GM19043 (cell line): ENCODE measurements around the gene CPLX4.
"Not testable (repeated sequence)": the region's sequence is repeated elsewhere in the genome, so short reads cannot be mapped to it uniquely, and the experiment has no call there.

Source experiments
- ATAC-seq: cut with Tn5 transposase; IDR thresholded peaks from one replicate; pipeline ENCODE4 v1.9.1; 2021; ENCODE audit warnings: low read depth; ENCODE audit not compliant: unreplicated experiment

Gene CPLX4

DNA sequence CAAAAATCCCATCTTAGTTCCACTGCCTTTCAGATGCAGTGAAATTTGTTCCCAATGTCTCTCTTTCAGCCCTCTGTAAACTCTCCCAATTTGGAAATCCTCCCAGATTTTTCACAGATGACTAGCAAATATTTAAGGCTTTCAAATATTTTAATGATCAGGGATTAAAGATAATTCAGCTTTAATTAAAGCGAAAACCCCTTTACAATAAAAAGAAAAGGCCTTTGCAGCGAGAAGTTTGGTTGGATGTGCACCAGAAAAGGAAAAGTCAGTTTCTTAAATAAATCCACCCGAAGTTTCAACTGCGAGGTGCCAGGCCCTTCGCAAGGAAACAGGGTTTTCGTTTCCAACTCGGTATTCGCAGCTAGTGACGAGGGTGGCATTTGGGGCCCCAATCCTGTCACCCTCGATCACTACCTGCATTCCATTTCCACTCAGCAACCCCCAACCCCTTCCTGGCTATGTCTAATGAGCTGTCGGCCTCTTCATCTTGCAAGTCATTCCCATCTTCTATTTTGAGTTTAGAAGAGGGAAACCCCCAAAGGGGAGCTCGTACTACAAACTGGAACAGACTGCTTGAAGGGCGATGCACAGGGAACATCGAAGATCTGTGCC, 46.7 kb downstream of the CPLX4 start:
- ATAC-seq, result no peak

- no peak for ATAC-seq
Measured at GRCh38 chr18:59270689-59271257, 47.7 kb downstream of the CPLX4 start.

DNA sequence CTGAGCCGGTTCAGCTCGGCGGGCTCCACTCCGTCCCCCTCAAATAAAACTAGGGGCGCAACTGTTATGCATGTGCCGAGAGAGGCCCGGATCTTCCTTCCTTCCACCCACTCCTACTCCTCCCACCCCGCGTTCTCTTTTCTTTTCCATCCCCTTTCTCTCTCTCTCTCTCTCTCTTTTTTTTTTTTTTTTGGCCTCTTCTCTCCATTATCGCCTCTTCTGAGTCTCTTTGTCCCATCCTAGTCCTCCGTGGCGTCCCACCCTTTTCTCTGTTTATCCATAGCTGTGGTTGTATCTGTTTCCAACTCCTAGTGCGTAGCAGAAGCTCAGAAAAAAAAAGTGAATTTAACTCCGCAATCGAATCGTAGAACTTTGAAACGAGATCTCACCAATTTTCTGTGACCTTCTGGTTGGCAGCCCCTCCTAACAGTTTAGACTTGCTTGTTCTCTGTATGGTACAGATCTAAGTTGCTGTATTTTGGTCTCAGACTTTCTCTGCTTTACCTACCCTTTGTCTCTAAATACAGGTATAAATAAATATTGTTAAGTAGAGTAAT, 48.8 kb downstream of the CPLX4 start:
- ATAC-seq, result no peak

- no peak for ATAC-seq
Measured at GRCh38 chr18:59268721-59269562, 49.5 kb downstream of the CPLX4 start.

DNA sequence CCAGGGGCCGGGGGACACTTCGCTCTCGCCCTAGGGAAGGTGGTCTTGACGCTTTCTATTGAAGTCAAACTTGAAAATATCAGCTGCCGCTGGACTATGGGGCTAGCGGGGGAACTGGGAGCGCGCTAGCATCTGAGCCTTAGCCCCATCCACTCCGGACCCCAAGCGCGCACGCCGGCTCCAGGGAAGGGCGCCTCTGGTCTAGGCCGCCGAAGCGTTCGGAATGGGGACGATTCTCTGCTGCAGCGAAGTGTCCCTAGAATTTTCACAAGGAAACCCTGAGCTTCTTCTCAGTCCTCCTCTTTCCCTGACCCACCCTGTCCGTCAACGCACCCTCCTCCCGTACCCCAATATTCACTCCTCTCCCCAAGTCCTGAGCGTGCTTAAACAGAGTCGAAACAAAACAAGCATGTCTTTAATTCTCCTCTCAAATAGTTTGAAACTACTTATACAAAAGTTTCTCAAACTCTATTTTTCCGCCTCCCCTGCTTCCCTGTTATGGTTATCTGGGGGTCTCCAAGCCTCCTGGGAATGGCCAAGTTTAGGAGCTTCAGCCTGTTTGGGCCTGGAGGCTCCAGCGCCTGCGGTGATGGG, 50.2 kb downstream of the CPLX4 start:
- ATAC-seq, result no peak

DNA sequence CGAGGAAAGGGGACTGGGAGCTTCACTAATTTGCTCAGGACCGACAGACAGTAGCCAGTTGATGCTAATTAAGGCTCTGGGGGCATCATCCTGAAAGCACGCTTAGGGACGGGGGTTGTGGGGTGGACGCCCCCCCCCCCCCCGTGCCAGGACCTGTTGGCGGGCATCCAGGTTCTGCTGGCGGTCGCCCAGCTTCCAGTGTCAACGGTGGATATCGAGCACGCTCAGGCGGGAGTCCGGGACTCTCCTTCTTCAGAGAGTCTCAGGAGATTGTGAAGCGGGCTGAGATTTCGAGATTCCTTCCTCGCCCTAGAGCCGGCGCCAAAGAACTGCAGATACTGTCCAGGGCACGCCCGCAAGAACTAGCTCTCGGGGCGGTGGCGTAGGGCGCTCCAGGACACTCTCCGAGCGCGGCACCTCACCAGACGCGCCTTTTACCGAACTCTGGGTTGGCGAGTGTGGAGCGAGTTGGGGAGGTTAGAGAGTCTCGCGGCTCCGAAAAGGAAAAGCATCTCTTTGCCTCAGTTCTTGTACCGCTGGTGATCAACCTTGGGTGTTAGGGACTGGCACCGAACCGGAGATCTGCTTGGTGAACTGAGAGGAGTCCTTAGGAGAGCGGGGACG, 50.8 kb downstream of the CPLX4 start:
- no peak for ATAC-seq

- no peak for ATAC-seq
Measured at GRCh38 chr18:59266886-59267502, 51.5 kb downstream of the CPLX4 start.

- no peak for ATAC-seq
Measured at GRCh38 chr18:59266459-59266858, 52.0 kb downstream of the CPLX4 start.

DNA sequence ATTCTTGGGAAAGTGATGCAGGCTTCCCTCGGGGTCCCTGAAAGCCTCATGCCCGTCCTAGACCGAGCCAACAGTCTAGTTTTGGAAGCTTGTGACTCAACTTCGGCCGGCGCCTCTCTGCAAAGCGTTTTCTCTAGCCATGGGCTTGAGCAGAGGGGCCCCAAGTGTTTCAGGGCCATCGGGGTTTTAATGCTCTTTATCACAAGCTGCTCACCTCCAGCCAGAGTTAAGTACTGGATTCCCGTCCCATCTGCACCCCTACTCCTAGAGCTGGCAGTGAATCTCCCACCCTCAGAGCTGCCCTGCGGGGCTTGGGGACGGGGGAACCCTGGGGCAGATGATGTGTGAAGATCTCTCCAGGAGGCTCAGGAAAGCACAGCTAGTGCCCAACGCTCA, 52.5 kb downstream of the CPLX4 start:
- ATAC-seq, result no peak

GRCh38 chr18:59265246-59265973, 53.0 kb downstream of the CPLX4 start:
- no peak for ATAC-seq

GRCh38 chr18:59264651-59265245, 53.7 kb downstream of the CPLX4 start:
- ATAC-seq, result no peak

DNA sequence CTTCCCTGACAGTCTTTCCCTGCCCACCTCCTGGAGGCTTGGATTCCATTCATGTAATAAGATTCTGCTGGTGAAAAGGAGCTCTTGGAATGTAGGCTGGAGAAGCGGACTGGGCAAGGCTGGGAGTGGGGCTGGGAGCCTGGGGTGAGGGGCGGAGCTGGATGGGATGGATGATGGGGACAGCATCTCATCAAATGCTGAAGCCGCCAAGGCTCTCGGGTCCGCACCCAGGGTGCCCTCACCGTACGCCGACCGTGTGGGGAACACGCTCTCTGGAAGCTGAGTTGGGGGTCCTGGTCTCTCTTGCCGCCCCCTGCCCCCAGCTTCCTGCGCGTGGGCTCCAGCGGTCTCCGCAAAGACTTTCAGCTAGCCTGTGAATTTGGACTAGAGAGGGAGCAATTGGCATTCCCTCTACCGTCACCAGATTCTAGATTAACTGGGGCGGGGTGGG, 54.3 kb downstream of the CPLX4 start:
- ATAC-seq, result no peak

DNA sequence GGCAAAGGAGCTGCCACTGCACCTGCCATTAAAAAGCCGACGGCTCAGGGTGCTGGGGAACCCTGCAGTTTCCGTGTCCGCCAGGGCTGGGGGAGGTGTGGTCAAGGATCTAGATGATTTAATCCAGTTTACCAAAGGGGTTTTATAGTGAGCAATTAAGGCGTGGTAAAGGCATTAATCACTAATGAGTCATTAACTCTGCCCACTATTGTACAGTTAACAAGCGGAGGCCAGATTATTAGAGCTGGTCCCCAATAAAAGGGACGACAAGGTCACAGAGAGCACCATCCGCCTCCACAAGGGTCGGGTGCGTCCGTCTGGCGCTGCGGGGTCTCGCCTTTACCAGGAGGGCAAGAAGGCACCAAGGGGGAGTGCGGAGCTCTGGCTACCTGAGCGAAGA, 54.8 kb downstream of the CPLX4 start:
- no peak for ATAC-seq

DNA sequence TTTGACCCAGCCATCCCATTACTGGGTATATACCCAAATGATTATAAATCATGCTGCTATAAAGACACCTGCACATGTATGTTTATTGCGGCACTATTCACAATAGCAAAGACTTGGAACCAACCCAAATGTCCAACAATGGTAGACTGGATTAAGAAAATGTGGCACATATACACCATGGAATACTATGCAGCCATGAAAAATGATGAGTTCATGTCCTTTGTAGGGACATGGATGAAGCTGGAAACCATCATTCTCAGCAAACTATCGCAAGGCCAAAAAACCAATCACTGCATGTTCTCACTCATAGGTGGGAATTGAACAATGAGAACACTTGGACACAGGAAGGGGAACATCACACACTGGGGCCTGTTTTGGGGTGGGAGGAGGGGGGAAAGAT, 56.2 kb downstream of the CPLX4 start:
- ATAC-seq, result not testable (repeated sequence)

GRCh38 chr18:59261842-59262241, 56.6 kb downstream of the CPLX4 start:
- not testable (repeated sequence) for ATAC-seq

DNA sequence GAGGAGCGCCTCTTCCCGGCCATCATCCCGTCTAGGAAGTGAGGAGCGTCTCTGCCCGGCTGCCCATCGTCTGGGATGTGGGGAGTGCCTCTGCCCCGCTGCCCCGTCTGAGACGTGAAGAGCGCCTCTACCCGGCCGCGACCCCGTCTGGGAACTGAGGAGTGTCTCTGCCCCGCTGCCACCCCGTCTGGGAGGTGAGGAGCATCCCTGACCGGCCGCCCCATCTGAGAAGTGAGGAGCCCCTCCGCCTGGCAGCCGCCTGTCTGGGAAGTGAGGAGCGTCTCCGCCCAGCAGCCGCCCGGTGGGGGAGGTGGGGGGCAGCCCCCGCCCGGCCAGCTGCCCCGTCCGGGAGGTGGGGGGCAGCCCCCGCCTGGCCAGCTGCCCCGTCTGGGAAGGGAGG, 63.0 kb downstream of the CPLX4 start:
- not testable (repeated sequence) for ATAC-seq

DNA sequence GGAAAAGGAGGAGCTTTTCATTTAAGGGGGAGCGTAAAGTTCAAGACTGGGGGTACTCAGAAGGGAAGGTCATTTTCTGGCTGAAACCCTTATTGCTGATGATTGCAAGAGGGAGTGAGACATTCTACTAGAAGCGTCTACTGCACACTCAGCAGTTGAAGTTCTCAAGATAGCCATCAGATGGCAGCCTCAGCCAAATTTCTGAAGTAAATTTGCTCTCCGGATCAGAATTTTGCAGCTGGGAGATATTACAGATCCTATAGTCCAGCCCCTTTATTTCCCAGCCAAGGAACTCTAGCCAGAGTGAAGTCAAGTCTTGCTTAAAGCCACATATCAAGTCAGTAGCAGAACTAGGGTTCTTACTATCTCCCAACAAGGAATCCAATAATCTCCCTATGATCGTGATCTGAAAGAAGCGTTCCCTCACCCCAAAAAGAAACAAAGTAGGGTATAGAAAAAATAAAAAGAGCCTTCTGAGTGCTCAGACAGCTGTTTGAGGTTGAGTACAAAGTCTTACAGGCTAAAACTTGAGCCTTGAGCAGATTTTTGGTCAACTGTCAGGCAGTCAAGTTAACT, 69.2 kb downstream of the CPLX4 start:
- ATAC-seq, result no peak

- no peak for ATAC-seq
Measured at GRCh38 chr18:59246796-59247195, 71.7 kb downstream of the CPLX4 start.
